ENCODE measurements around the gene NAT8.
"Not testable (repeated sequence)": the region's sequence is repeated elsewhere in the genome, so short reads cannot be mapped to it uniquely, and the experiment has no call there.

NAT8 gene

GRCh38 chr2:73624625-73625024 lies 17.6 kb downstream of the NAT8 start:
- peak; percentile 13; the same call in 1 of the 2 replicates for TF ChIP-seq CTCF (IDR thresholded peaks at IDR 0.05; ENCODE audit: low read depth, low read length)
- H3K27ac ChIP-seq, result not testable (repeated sequence)
- DNase-seq, result peak; percentile 45

GRCh38 chr2:73624036-73624435 lies 18.2 kb downstream of the NAT8 start:
- not testable (repeated sequence) for H3K4me3 ChIP-seq (ENCODE audit: low read depth, low read length); H3K27me3 ChIP-seq (ENCODE audit: insufficient read depth, low read depth, severe bottlenecking); H3K27ac ChIP-seq; H3K9me3 ChIP-seq (ENCODE audit: severe bottlenecking); H3K36me3 ChIP-seq; DNase-seq

More at GRCh38 chr2:73624625-73625024, 17.6 kb downstream of the NAT8 start:
- not testable (repeated sequence) for H3K4me3 ChIP-seq (ENCODE audit: low read depth, low read length); H3K9me3 ChIP-seq (ENCODE audit: severe bottlenecking); H3K27me3 ChIP-seq (ENCODE audit: insufficient read depth, low read depth, severe bottlenecking); H3K36me3 ChIP-seq

GRCh38 chr2:73619925-73620324 lies 22.3 kb downstream of the NAT8 start:
- H3K9me3 ChIP-seq (ENCODE audit: severe bottlenecking); H3K36me3 ChIP-seq; H3K4me3 ChIP-seq (ENCODE audit: low read depth, low read length); H3K27ac ChIP-seq; H3K27me3 ChIP-seq (ENCODE audit: insufficient read depth, low read depth, severe bottlenecking): not testable (repeated sequence)
- DNase-seq, result peak; percentile 30
- TF ChIP-seq CTCF (IDR thresholded peaks at IDR 0.05; ENCODE audit: low read depth, low read length), result peak; percentile 54

- Histone ChIP-seq H3K27me3 (ENCODE audit: insufficient read depth, low read depth, severe bottlenecking) (no peaks in the 10 kb centered on the region), H3K36me3 (no peaks in the 10 kb centered on the region; the same call in 1 of the 2 replicates), H3K27ac (no peak overlapping the region), H3K4me3 (ENCODE audit: low read depth, low read length) (no peak overlapping the region), H3K9me3 (ENCODE audit: severe bottlenecking) (no peaks in the 10 kb centered on the region)
- TF ChIP-seq CTCF (IDR thresholded peaks at IDR 0.05; ENCODE audit: low read depth, low read length), result no peak
- no peak for DNase-seq
Measured at GRCh38 chr2:73614997-73615396, 27.2 kb downstream of the NAT8 start.

GRCh38 chr2:73614105-73614504 lies 28.1 kb downstream of the NAT8 start:
- DNase-seq, result no peak
- H3K27ac ChIP-seq, result no peak overlapping the region
- H3K9me3 ChIP-seq (ENCODE audit: severe bottlenecking), result no peaks in the 10 kb centered on the region
- H3K27me3 ChIP-seq (ENCODE audit: insufficient read depth, low read depth, severe bottlenecking), result no peaks in the 10 kb centered on the region
- no peak for TF ChIP-seq CTCF (IDR thresholded peaks at IDR 0.05; ENCODE audit: low read depth, low read length)
- H3K36me3 ChIP-seq, result no peaks in the 10 kb centered on the region; the same call in 1 of the 2 replicates
- no peak overlapping the region for H3K4me3 ChIP-seq (ENCODE audit: low read depth, low read length)

- DNase-seq, result no peak
- peaks cover 7% of the 10 kb centered on the region for H3K36me3 ChIP-seq
- no peak overlapping the region for H3K4me3 ChIP-seq (ENCODE audit: low read depth, low read length)
- no peaks in the 10 kb centered on the region for H3K27me3 ChIP-seq (ENCODE audit: insufficient read depth, low read depth, severe bottlenecking)
- H3K27ac ChIP-seq, result no peak overlapping the region
- no peak for TF ChIP-seq CTCF (IDR thresholded peaks at IDR 0.05; ENCODE audit: low read depth, low read length)
- no peaks in the 10 kb centered on the region for H3K9me3 ChIP-seq (ENCODE audit: severe bottlenecking)
Measured at GRCh38 chr2:73611867-73612266, 30.4 kb downstream of the NAT8 start.
